Activated T-cell treated with anti-CD3 and anti-CD28 coated beads for 24 hours (primary cell): ENCODE measurements around the gene LRCH2.

Experiments used
- DNase-seq: peaks from one replicate; pipeline ENCODE4 v3.0.0-alpha.2; 2020; ENCODE audit warnings: low read depth

LRCH2 gene

DNA sequence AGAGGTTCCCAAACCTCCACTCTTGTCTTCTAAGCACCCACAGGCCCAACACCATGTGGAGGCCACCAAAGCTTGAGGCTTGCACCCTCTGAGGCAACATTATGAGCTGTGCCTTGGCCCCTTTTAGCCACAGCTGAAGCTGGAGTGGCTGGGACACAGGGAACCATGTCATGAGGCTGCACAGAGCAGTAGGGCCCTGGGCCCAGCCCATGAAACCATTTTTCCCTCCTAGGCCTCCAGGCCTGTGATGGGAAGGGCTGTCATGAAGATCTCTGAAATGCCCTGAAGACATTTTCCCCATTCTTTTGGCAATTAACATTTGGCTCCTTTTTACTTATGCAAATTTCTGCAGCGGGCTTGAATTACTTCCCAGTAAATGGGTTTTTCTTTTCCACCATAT lies 29.9 kb downstream of the LRCH2 start:
- no peak for DNase-seq

DNA sequence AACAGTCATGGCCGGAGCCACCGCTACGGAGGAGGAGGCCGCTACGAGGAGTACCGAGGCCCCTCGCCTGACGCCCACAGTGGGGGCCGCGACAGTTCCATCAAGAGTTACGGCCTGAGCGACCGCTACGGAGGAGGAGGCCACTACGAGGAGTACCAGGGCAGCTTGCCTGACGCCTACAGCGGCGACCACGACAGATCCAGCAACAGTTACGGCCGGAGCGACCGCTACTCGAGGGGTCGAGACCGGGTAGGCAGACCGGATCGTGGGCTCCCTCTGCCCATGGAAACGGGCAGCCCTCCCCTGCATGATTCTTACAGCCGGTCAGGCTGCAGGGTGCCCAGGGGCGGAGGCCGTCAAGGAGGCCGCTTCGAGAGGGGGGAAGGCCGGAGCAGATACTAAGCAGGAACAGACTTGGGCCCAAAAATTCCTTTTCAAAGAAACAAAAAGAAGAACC lies 41.6 kb downstream of the LRCH2 start:
- no peak for DNase-seq

DNA sequence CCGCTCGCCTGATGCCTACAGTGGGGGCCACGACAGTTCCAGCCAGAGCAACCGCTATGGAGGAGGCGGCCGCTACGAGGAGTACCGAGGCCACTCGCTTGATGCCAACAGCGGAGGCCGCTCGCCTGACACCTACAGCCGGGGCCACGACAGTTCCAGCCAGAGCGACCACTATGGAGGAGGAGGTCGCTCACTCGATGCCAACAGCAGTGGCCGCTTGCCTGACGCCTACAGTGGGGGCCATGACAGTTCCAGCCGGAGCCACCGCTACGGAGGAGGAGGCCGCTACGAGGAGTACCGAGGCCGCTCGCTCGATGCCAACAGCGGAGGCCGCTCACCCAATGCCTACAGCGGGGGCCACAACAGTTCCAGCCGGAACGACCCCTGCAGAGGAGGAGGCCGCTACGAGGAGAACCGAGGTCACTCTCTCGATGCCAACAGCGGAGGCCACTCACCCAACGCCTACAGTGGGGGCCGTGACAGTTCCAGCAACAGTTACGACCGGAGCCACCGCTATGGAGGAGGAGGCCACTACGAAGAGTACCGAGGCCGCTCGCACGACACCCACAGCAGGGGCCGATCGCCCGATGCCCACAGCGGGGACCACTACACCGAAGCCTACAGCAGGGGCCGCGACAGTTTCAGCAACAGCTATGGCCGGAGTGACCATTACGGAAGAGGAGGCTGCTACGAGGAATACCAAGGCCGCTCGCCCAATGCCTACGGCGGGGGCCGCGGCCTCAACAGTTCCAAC lies 42.2 kb downstream of the LRCH2 start:
- no peak for DNase-seq

DNA sequence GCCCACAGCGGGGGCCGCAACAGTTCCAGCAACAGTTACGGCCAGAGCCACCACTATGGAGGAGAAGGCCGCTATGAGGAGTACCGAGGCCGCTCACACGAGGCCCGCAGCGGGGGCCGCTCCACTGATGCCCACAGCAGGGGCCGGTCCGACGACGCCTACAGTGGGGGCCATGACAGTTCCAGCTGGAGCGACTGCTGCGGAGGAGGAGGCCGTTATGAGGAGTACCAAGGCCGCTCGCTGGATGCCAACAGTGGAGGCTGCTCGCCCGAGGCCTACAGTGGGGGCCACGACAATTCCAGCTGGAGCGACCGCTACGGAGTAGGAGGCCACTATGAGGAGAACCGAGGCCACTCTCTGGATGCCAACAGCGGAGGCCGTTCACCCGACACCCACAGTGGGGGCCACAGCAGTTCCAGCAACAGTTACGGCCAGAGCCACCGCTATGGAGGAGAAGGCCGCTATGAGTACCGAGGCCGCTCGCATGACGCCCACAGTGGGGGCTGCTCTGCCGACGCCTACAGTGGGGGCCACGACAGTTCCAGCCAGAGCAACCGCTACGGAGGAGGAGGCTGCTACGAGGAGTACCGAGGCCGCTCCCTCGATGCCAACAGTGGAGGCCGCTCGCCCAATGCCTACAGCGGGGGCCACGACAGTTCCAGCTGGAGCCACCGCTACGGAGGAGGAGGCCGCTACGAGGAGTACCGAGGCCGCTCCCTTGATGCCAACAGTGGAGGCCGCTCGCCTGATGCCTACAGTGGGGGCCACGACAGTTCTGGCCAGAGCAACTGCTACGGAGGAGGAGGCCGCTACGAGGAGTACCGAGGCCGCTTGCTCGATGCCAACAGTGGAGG lies 43.0 kb downstream of the LRCH2 start:
- DNase-seq, result no peak

DNA sequence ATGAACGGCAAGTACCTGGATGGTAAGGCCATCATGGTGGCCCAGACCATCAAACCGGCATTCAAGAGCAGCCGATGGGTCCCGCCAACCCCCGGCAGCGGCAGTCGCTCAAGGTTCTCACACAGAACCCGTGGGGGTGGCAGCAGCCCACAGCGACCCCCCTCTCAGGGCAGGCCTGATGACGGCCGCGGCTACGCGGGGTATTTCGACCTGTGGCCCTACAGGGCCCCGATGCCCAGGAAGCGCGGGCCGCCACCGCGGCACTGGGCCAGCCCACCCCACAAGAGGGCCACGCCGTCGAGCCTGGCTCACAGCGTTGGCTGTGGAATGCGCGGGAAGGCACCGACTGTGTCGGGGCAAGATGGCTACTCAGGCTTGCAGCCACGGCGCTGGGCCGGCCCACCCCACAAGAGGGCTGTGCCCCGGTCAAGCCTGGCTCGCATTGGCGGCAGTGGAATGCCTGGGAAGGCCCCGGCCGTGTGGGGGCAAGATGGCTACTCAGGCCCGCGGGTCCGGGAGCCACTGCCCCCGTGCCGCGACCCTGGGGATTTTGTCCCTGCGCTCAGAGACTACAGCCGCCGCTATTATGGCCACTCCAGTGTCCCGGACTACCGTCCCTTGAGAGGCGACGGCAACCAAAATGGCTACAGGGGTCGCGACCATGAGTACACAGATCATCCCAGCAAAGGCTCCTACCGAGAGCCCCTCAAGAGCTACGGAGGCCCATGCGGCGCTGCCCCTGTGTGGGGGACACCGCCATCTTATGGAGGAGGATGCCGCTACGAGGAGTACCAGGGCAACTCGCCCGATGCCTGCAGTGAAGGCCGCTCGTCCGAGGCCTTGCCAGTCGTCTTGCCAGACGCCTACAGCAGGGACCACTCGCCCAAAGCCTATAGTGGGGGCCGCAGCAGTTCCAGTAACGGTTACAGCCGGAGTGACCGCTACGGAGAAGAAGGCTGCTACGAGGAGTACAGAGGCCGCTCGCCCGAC lies 44.0 kb downstream of the LRCH2 start:
- DNase-seq, result no peak

DNA sequence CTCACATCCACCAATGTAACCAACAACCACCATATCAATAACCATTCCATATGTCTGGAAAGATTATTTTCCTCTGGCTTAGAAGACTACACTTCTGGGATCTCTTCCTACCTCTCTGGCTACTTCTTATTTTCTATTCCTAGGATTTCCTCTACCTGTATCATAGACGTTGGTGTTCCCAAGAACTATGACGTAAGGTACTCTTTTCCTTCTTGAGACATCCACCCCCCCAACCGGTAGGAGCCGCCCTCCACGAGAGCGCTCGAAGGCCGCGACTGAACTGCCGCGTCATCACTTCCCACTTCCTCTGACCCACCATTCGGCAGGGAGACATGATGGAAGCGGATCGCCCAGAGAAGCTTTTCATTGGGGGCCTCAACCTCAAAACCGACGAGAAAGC lies 44.8 kb downstream of the LRCH2 start, which contains the start of gene RBMXL3:
Gene RBMXL3 (plus strand): TSS at position 301 of the 400 bp plus-strand sequence. CDS start 32 bp downstream, at position 333.
- no peak for DNase-seq

DNA sequence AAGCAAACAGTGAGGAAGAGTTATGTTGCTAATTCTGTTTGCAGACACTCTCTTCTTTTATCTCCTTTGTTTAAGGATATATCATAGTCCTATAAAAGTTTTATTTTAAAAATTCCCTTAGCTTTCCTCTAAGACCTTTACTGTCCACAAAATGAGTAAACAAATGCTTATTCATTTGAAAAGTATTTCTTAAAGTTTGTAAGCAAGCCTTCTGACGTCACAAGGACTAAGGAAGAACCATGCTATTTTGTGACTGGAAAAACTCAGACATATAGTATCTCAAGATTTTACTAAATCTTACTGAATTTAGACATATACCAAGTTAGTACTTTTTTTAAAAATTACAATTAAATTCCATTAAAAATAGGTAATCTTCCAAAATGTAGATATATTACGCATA lies 49.9 kb downstream of the LRCH2 start:
- no peak for DNase-seq

DNA sequence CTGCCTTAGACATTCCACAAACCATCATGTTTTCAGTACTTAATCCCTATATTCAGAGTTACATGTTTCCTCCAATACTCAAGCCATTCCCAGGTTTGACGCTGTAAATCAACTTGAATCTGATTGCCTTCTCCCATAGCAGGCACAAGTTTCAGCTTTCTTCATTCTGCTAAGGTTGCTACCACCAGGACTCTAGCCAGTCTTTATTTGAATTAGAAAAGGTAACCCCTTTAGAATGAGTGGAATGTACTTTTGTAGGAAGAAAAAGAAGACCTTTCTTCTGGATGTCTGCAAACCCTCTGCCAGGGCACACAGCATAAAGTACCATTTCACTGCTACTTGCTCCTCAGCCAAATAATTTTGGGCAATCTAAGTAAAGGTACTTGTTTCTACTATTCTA lies 55.4 kb downstream of the LRCH2 start:
- DNase-seq, result no peak

DNA sequence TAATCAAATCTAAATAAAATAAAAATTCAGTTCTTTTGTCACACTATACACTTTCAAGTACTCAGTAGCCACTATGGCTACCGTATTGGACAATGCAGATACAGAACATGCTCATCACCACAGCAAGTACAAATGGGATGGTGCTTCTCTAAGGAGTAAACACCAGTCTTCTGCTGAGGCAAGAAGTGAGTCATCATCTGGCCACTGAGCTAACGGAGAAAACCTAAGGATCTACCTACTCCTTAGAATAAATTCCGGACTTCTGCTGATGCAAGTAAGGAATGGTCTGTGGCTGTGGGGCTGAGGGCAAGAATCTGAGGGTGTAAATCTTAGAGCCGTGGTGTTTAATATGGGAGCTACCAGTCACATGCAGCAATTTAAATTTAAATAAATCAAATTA lies 56.0 kb downstream of the LRCH2 start:
- no peak for DNase-seq

DNA sequence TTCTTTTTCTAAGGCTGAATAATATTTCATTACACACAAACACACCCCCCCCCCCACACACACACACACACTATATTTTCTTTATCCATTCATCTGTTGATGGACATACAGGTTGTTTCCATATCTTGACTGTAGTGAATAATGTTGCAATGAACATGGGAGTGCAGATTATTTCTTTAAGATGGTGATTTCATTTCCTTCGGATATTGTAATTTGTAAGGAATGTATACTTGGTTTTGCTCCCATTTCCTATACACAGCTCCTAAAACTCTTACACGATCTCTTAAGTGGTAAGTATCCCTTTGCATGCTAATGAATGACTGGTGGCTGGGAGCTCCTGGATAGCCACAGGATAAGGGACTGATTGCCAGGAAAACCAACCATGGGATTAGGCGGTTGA lies 59.3 kb downstream of the LRCH2 start:
- DNase-seq, result no peak

DNA sequence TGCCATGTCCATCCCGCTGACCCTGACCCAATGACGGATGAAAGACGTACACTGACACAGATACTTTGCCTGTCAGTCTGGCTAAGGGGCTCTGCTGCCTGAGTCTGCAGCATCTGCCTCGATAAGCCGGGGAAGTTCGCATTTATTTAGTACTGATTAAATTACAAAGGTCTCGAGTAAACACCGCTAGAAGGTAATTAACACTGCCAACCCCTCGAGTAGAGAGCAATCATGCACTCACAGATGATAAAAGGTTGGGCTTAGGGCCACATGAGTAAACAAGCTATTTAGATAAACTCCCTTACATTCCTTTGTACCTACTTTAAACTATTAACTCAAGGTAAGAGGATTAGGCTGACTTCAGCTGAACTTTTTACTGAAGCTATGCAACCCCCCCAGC lies 60.7 kb downstream of the LRCH2 start:
- no peak for DNase-seq

DNA sequence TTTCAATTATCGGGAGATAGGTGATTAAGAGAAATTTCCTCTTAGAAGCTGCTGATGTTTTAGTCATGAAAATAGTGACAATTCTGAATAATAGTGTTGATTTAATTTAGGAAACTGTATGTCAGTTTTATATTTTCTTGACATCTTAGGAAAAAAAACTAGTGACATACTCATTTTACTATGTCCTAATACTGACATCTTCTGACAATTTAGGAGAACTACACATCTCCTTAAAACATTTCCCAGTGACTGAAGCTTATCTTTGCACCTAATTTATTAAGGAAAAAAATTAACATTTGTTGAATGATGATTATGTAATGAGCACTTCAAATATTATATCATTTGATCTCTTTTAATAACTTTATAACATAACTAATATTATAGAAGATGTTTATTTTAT lies 86.7 kb downstream of the LRCH2 start:
- DNase-seq, result no peak

DNA sequence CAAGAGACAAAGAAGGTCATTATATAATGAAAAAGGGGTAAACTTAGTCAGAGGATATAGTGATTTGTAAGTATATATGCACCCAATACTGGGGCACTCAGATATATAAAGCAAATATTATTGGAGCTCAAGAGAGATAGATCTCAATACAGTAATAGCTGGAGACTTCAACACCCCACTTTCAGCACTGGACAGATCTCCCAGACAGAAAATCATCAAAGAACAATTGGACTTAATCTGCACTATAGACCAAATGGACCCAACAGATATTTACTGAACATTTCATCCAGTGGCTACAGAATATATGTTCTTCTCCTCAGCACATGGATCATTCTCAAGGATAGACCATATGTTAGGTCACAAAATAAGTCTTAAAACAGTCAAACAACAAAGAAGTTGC lies 91.8 kb downstream of the LRCH2 start:
- no peak for DNase-seq

DNA sequence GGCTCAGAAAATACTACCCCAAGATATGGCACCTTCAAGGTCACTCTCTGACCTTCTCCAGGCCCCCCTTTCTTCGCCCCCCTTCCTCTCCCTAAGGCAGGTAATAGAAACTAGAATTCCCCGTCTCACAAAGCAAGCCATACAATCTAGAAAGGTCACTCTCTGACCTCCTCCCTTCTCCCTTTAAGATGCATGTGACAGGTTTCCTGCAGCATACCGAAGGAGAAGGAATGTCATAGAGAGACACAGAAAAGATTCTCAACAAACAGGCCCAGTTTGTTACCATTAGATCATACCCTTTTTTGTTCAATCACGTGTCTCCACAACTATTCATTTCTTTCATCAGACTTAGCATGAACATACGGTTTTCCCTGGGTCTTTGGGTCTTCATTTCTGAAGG lies 95.9 kb downstream of the LRCH2 start:
- DNase-seq, result no peak

DNA sequence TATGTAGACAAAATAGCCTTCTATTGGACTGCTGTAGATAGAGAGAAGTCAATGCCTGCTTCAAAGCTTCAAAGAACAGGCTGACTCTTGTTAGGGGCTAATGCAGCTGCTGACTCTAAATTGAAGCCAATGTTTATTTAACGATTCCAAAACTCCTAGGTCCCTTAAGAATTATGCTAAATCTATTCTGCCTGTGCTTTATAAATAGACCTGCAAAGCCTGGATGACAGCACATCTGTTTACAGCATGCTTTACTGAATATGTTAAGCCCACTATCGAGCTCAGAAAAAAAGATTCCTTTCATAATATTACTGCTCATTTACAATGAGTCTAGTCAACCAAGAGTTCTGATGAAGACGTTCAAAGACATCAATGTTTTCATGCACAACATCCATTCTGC lies 99.5 kb downstream of the LRCH2 start:
- DNase-seq, result no peak

DNA sequence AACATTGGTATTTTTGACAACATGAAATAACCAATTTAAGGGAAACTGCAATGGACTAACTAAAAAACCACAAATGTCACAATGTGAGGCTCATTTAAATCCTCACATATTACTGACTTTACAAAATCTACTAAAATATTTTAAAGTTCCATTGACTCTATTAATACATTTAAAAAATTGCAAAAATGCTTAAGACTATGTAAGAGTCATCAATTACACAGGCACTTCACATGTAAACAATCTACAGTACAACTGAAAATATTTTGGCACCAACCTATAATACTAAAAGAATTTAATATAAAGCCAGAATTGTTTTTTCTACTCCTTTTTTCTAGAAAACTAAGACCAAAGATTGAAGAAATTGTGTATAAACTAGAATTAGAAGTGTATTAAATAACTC lies 121.5 kb downstream of the LRCH2 start:
- DNase-seq, result no peak

DNA sequence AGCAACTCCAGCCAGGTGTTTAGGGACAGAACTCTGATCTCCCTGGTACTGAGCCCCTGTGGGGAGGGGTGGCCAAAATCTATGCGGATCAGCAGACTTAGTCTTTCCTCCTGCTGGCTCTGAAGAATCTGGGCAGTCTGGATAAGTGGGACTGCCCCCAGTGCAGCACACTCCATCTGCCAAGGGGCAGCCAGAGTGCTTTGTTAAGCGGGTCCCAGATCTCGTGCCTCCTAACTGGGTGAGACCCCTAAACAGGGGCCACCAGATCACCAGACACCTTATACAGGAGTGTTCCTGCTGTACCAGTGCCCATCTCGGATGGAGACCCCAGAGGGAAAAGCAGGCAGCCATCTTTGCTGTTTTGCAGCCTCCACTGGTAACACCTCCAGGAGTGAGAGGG lies 135.0 kb downstream of the LRCH2 start:
- no peak for DNase-seq

DNA sequence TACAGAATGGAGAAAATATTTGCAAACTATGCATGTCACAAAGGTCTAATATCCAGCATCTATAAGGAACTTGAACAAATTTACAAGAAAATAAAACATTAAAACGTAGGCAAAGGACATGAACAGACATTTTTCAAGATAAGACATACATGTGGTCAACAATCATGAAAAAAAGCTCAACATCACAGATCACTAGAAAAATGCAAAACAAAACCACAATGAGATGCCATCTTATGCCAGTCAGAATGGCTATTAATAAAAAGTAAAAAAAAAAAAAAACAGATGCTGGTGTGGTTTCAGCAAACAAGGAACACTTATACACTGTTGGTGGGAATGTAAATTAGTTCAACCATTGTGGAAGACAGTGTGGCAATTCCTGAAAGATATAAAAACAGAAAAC lies 140.7 kb downstream of the LRCH2 start:
- no peak for DNase-seq

DNA sequence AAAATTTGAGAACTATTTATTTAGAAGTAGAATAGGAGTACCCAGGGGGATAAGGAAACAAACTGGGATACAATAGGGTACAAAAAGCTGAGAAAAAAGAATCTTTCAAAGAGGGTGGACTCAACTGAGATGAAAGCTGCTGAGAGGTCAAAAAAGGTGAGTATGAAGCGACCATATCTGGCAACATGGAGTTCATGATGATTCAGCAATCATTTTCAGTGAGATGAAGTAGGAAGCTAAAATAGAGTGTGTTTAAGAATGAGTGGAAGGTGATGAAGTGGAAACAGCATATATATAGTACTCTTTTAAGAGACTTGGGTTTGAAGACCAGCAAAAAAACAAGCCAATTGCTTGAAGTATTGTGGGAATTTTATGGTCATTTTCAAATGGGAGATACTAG lies 144.5 kb downstream of the LRCH2 start:
- no peak for DNase-seq

DNA sequence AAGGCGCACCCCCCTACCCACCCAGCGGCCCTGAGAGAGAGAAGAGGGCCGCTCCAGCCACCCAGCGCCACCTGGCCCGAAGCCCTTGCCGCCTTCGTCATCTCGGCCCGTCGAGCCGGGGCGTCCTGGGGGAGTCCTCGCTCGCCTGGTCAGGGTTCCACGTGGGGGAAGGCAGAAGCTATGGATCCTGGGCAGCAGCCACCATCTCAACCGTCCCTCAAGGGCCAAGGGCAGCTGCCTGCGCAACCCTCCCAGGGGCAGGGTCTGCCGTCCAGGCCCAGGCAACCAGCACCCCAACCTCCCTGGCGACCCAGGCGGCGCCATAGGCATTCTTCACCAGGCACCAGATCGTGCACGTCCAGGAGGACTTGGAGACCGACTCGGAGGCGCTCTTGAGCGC lies 165.0 kb downstream of the LRCH2 start:
- DNase-seq, result no peak

DNA sequence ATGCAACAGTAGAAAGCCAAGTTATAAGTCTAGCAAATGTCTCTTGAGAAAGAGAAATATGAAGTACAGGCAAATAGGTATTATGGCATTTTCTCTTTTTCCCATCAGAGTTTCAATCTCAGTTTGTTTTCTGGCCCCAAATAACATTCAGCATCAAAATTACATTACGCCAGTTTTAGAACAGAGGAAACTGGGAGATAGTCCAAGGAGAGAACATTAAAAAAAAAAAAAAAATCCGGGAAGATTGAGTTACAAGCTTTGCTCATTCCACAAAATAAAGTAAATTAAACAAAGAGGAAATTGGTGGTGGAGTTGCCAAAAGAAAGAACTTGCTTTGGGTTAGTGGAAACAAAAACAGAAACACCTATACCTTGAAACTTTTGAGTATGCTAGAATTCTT lies 166.1 kb downstream of the LRCH2 start:
- DNase-seq, result no peak

DNA sequence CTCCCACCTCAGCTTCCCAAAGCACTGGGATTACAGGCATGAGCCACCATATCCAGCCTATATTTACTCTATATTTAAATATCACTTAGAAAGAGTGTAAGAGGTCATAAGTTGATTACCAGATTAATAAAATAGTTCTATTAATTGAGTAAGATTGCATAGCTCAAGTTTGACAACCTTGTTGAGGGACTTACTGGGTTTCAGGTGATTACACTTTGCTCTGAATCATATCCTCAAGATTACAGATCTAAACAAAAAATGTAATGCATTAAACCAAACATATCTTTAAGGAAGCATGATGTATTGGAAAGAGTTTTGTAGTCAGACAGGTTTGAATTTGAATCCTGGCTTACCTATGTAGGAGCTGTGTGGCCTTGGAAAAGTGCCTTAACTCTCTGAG lies 168.6 kb downstream of the LRCH2 start:
- DNase-seq, result no peak
